GM12878 (cell line): ENCODE data around the gene RERE. TPM values are rescaled to one million over a fixed set of nuclear protein-coding genes. Genes with fewer than 3 reads are reported as not detected.

Experiments
- ATAC-seq: fragments of 200-7000 bp; cut with Tn5 transposase; 3 replicates; pipeline ENCODE4 v1.9.1; 2020; ENCODE audit warnings: mild to moderate bottlenecking, moderate library complexity
- BruUV-seq: library from RNA; stranded (reverse); fragments of 400-500 nt; replicated peaks from 2 replicates; lab custom pipeline; 2021; lab: Mats Ljungman, UMichigan
- CTCF ChIA-PET: fragments of 300-600 bp; sonication (Branson Sonifier 250); formaldehyde crosslinking; extraction: SDS; loops from one replicate; lab custom pipeline; 2021; ENCODE audit warnings: inconsistent platforms; lab: Yijun Ruan, JAX
- POLR2A ChIA-PET: fragments of 350-600 bp; formaldehyde crosslinking; extraction: SDS; loops from one replicate; lab custom pipeline; 2021; ENCODE audit warnings: inconsistent platforms; lab: Charles Lee
- RAD21 ChIA-PET: fragments of 300-600 bp; sonication (Branson Sonifier 250); formaldehyde crosslinking; loops from one replicate; lab custom pipeline; 2023; ENCODE audit warnings: antibody characterized with exemption; ENCODE audit not compliant: unreplicated experiment; lab: Charles Lee
- SMC1A ChIA-PET: fragments of 300-600 bp; sonication (Branson Sonifier 250); formaldehyde crosslinking; loops from one replicate; lab custom pipeline; 2023; ENCODE audit not compliant: unreplicated experiment, uncharacterized antibody; lab: Charles Lee
- DNase-seq: peaks from one replicate; pipeline ENCODE4 v3.0.0-alpha.2; 2011; ENCODE audit warnings: low read depth, low spot score
- FAIRE-seq: peaks from 3 replicates; lab custom pipeline; 2011; peaks lifted over from hg19 to GRCh38; lab: Jason Lieb, UNC
- H2AFZ ChIP-seq: 2 replicates; pipeline ENCODE4 v1.6.0; 2011; ENCODE audit warnings: low read depth, low read length, control low read depth; ENCODE audit not compliant: control insufficient read depth
- H3K27ac ChIP-seq: 2 replicates; pipeline ENCODE4 v1.5.1; 2011; ENCODE audit warnings: control low read depth; ENCODE audit not compliant: control insufficient read depth, insufficient read depth
- H3K27me3 ChIP-seq, 2 experiments: replicated peaks in 1 of 2; 2 replicates each; pipeline versions ENCODE4 v1.6.0 to v1.6.1; 2011; ENCODE audit warnings: low read length in 1 of 2; ENCODE audit not compliant: control insufficient read depth in 2 of 2, insufficient read depth in 2 of 2
- H3K36me3 ChIP-seq, 2 experiments: 2 replicates each; pipeline ENCODE4 v1.5.1; 2011; ENCODE audit warnings: low read length in 1 of 2; ENCODE audit not compliant: control insufficient read depth in 2 of 2, insufficient read depth in 2 of 2
- H3K4me1 ChIP-seq: 2 replicates; pipeline ENCODE4 v1.6.1; 2011; ENCODE audit warnings: mild to moderate bottlenecking, low read length, moderate library complexity, mixed read lengths; ENCODE audit not compliant: control insufficient read depth, insufficient read depth
- H3K4me2 ChIP-seq: 2 replicates; pipeline ENCODE4 v1.6.0; 2011; ENCODE audit warnings: control low read depth; ENCODE audit not compliant: control insufficient read depth, insufficient read depth
- H3K4me3 ChIP-seq: fragments of 200-600 bp; sonication (generic); 2 replicates; pipeline ENCODE4 v1.5.1; 2016
- H3K79me2 ChIP-seq: 2 replicates; pipeline ENCODE4 v1.6.0; 2011; ENCODE audit warnings: low read length; ENCODE audit not compliant: control insufficient read depth, insufficient read depth
- H3K9ac ChIP-seq: 2 replicates; pipeline ENCODE4 v1.8.0; 2011; ENCODE audit warnings: low read length, control low read depth, mixed read lengths; ENCODE audit not compliant: control insufficient read depth, insufficient read depth
- H3K9me3 ChIP-seq: replicated peaks from 3 replicates; pipeline ENCODE4 v1.5.1; 2011; ENCODE audit warnings: mild to moderate bottlenecking, low read length; ENCODE audit not compliant: control insufficient read depth, insufficient read depth
- H4K20me1 ChIP-seq: 2 replicates; pipeline ENCODE4 v1.6.0; 2011; ENCODE audit not compliant: control insufficient read depth, insufficient read depth
- ATF3 ChIP-seq: IDR thresholded peaks from 2 replicates; pipeline ENCODE4 v1.6.1; 2011; ENCODE audit warnings: low read depth, mild to moderate bottlenecking, low read length, moderate library complexity, borderline replicate concordance; ENCODE audit errors: extremely low read depth
- ELK1 ChIP-seq: IDR thresholded peaks from 2 replicates; pipeline ENCODE4 v1.6.1; 2012; ENCODE audit warnings: low read depth, low read length, improper control_type of control experiment
- GATAD2B ChIP-seq: fragments of 450-650 bp; conservative IDR thresholded peaks from 2 replicates; pipeline ENCODE4 v1.6.1; 2017; ENCODE audit warnings: low read depth, mild to moderate bottlenecking, moderate library complexity
- HDGF ChIP-seq: fragments of 450-650 bp; IDR thresholded peaks from 2 replicates; pipeline ENCODE4 v1.6.1; 2016; ENCODE audit warnings: antibody characterized with exemption
- IKZF2 ChIP-seq, 2 experiments: fragments of 450-650 bp; IDR thresholded peaks; 2 replicates each; pipeline ENCODE4 v1.6.1; 2017; ENCODE audit warnings: mild to moderate bottlenecking in 2 of 2, moderate library complexity in 2 of 2
- NFXL1 ChIP-seq: fragments of 450-650 bp; IDR thresholded peaks from 2 replicates; pipeline ENCODE4 v1.6.1; 2017; ENCODE audit warnings: antibody characterized with exemption, mild to moderate bottlenecking, borderline replicate concordance
- NR2F1 ChIP-seq: fragments of 450-650 bp; conservative IDR thresholded peaks from 2 replicates; pipeline ENCODE4 v1.6.1; 2017; ENCODE audit warnings: mild to moderate bottlenecking
- NRF1 ChIP-seq: conservative IDR thresholded peaks from 2 replicates; pipeline ENCODE4 v1.6.1; 2011; ENCODE audit warnings: mild to moderate bottlenecking, low read depth, low read length, improper control_type of control experiment
- PKNOX1 ChIP-seq: fragments of 450-650 bp; IDR thresholded peaks from 2 replicates; pipeline ENCODE4 v1.6.1; 2016; ENCODE audit warnings: mild to moderate bottlenecking
- RCOR1 ChIP-seq: conservative IDR thresholded peaks from 2 replicates; pipeline ENCODE4 v1.6.1; 2012; ENCODE audit warnings: low read depth, low read length, improper control_type of control experiment
- REST ChIP-seq: IDR thresholded peaks from 2 replicates; pipeline ENCODE4 v1.6.1; 2012; ENCODE audit warnings: mild to moderate bottlenecking, low read depth, low read length
- SP1 ChIP-seq: IDR thresholded peaks from one replicate; pipeline ENCODE4 v1.6.1; 2011; ENCODE audit warnings: low read depth, low read length
- STAT3 ChIP-seq: IDR thresholded peaks from 2 replicates; pipeline ENCODE4 v1.6.1; 2011; ENCODE audit warnings: low read depth, low read length, improper control_type of control experiment
- ZNF24 ChIP-seq: fragments of 450-650 bp; IDR thresholded peaks from 2 replicates; pipeline ENCODE4 v1.6.1; 2017; ENCODE audit warnings: antibody characterized with exemption, mild to moderate bottlenecking
- WGBS: methylation state at CpG from one replicate; pipeline ENCODE4 v1.1.6; 2016; ENCODE audit warnings: low lambda C conversion rate; ENCODE audit not compliant: insufficient replicate concordance, insufficient coverage; ENCODE audit errors: missing lambda C conversion rate; 5-methylcytosine and 5-hydroxymethylcytosine counted together
- in situ Hi-C: fragments of 300-500 bp; cut with MboI; formaldehyde crosslinking; loops from 9 replicates; pipeline ENCODE4 v1.14.3; 2018; ENCODE audit warnings: mixed read lengths
- intact Hi-C: fragments of 100-400 bp; cut with micrococcal nuclease; formaldehyde crosslinking; loops from one replicate; pipeline ENCODE4 v1.14.2; 2022; ENCODE audit not compliant: unreplicated experiment
- polyA plus RNA-seq, 11 experiments: library from polyadenylated mRNA; depleted of rRNA in 4 of 11; unstranded in 6 of 11; stranded (reverse) in 5 of 11; fragments of >200 nt; fragmentation: Nextera tagmentation in 4 of 11; fragmentation: Illumina TruSeq in 1 of 11; extraction: Ambion mirVana in 4 of 11; extraction: Trizol in 1 of 11; gene quantifications; 1 replicate in 1 of 11; 2 replicates in 10 of 11; pipeline versions ENCODE4 v1.2.1 to v1.2.3, GENCODE V29; 2011 to 2016; ENCODE audit warnings: inconsistent platforms in 2 of 11, missing spikeins in 2 of 11, low read depth in 1 of 11
- total RNA-seq, 4 experiments: library from RNA; depleted of rRNA in 3 of 4; stranded (reverse); fragments of >200 nt in 3 of 4; fragmentation: Illumina TruSeq in 1 of 4; extraction: Trizol in 1 of 4; gene quantifications; 2 replicates each; pipeline versions ENCODE4 v1.2.1 to v1.2.3, GENCODE V29; 2013 to 2021
- TF ChIP-seq, protein P1 (sequence below): fragments of 450-650 bp; IDR thresholded peaks from 2 replicates; pipeline ENCODE4 v1.6.1; 2018; ENCODE audit warnings: borderline replicate concordance, mild to moderate bottlenecking; ENCODE audit not compliant: partially characterized antibody

Gene RERE
- total and polyA plus RNA-seq, 10 of the 15 experiments (the other 5 are each of a cell fraction or from before 2014, with no cell fraction given), result 5.2 to 60.5 (median 20.2) TPM

- ChIA-PET POLR2A (interaction anchor here (0.6 kb wide), 2 partner anchors 9 to 407 kb away, joined by 8 to 9 read pairs; no protein-coding TSS in a partner anchor), SMC1A (interaction anchor here (0.8 to 4.4 kb wide), 3 partner anchors 280 to 328 kb away, joined by 3 to 17 read pairs (median 5); no protein-coding TSS in a partner anchor), RAD21 (interaction anchor here (6.2 kb wide), 1 partner anchor 296 kb away, joined by 96 read pairs; no protein-coding TSS in a partner anchor), CTCF (interaction anchor here (0.5 to 7.3 kb wide), 3 partner anchors 108 to 294 kb away, joined by 3 to 161 read pairs (median 14); no protein-coding TSS in a partner anchor)
- no peaks in the 10 kb centered on the region for H4K20me1 ChIP-seq
- DNase-seq (no peak), FAIRE-seq (no peak), ATAC-seq (no peak)
- in situ Hi-C loops, result loop anchor here (5.0 kb wide), 1 partner anchor 289 kb away; no protein-coding TSS in a partner anchor
- intact Hi-C loops, result loop anchor here (5.0 kb wide), 1 partner anchor 329 kb away; no protein-coding TSS in a partner anchor
- no peak overlapping the region for H2AFZ ChIP-seq
- no peak overlapping the region for H3K4me3 ChIP-seq
- no peaks in the 10 kb centered on the region for H3K36me3 ChIP-seq
- no peaks in the 10 kb centered on the region for H3K79me2 ChIP-seq
- H3K27me3 ChIP-seq, result no peaks in the 10 kb centered on the region
- no peaks in the 10 kb centered on the region for H3K9me3 ChIP-seq
- 0% methylated on average over 1 of the region's 1 CpG for WGBS
- no TSS peak for BruUV-seq
- H3K4me1 ChIP-seq, result no peaks in the 10 kb centered on the region
- H3K9ac ChIP-seq, result no peak overlapping the region
- no peak overlapping the region for H3K4me2 ChIP-seq
- no peak overlapping the region for H3K27ac ChIP-seq
- TF ChIP-seq NRF1 (no peak), NR2F1 (no peak), GATAD2B (no peak), IKZF2 (IDR thresholded peaks at IDR 0.05) (no peak), RCOR1 (no peak), ZNF24 (no peak), ELK1 (no peak), NFXL1 (no peak), SP1 (no peak), STAT3 (no peak), ATF3 (no peak), REST (no peak), HDGF (no peak), PKNOX1 (no peak)
- TF ChIP-seq, protein P1, sequence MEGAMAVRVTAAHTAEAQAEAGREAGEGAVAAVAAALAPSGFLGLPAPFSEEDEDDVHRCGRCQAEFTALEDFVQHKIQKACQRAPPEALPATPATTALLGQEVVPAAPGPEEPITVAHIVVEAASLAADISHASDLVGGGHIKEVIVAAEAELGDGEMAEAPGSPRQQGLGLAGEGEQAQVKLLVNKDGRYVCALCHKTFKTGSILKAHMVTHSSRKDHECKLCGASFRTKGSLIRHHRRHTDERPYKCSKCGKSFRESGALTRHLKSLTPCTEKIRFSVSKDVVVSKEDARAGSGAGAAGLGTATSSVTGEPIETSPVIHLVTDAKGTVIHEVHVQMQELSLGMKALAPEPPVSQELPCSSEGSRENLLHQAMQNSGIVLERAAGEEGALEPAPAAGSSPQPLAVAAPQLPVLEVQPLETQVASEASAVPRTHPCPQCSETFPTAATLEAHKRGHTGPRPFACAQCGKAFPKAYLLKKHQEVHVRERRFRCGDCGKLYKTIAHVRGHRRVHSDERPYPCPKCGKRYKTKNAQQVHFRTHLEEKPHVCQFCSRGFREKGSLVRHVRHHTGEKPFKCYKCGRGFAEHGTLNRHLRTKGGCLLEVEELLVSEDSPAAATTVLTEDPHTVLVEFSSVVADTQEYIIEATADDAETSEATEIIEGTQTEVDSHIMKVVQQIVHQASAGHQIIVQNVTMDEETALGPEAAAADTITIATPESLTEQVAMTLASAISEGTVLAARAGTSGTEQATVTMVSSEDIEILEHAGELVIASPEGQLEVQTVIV, result no peak
Measured at GRCh38 chr1:8311068-8311718, 506.2 kb downstream of the RERE start.
